ENCODE measurements around the gene UQCRC1.

UQCRC1 gene

GRCh38 chr3:48598323-48599076 lies 10.9 kb downstream of the UQCRC1 start:
- DNase-seq, result no peak

GRCh38 chr3:48597408-48597800 lies 12.0 kb downstream of the UQCRC1 start:
- DNase-seq, result no peak

- DNase-seq, result no peak
These were observed 12.6 kb downstream of the UQCRC1 start for GRCh38 chr3:48596676-48597407.

GRCh38 chr3:48596157-48596556 lies 13.3 kb downstream of the UQCRC1 start:
- DNase-seq, result no peak

GRCh38 chr3:48595526-48596121 lies 13.8 kb downstream of the UQCRC1 start:
- no peak for DNase-seq

GRCh38 chr3:48595075-48595525 lies 14.3 kb downstream of the UQCRC1 start, which contains the start of gene COL7A1:
Gene COL7A1 (minus strand): TSS chr3:48595329. CDS start chr3:48595159, 170 bp downstream.
- DNase-seq, result no peak

GRCh38 chr3:48594417-48595049 lies 14.9 kb downstream of the UQCRC1 start:
- no peak for DNase-seq

GRCh38 chr3:48593337-48593736 lies 16.1 kb downstream of the UQCRC1 start:
- DNase-seq, result no peak

- DNase-seq, result no peak
These were observed 16.8 kb downstream of the UQCRC1 start for GRCh38 chr3:48592519-48593087.

- DNase-seq, result no peak
These were observed 17.4 kb downstream of the UQCRC1 start for GRCh38 chr3:48591886-48592518.

GRCh38 chr3:48591436-48591835 lies 18.0 kb downstream of the UQCRC1 start:
- DNase-seq, result no peak

GRCh38 chr3:48588230-48588629 lies 21.2 kb downstream of the UQCRC1 start:
- DNase-seq, result no peak

GRCh38 chr3:48587686-48588085 lies 21.8 kb downstream of the UQCRC1 start:
- DNase-seq, result no peak

GRCh38 chr3:48585411-48585810 lies 24.0 kb downstream of the UQCRC1 start:
- no peak for DNase-seq

GRCh38 chr3:48584836-48585235 lies 24.6 kb downstream of the UQCRC1 start:
- no peak for DNase-seq

GRCh38 chr3:48581621-48582481 lies 27.6 kb downstream of the UQCRC1 start:
- no peak for DNase-seq

GRCh38 chr3:48576647-48577046 lies 32.8 kb downstream of the UQCRC1 start:
- DNase-seq, result no peak

GRCh38 chr3:48575366-48575765 lies 34.1 kb downstream of the UQCRC1 start:
- no peak for DNase-seq

GRCh38 chr3:48573973-48574585 lies 35.4 kb downstream of the UQCRC1 start:
- DNase-seq, result no peak

GRCh38 chr3:48572517-48572916 lies 36.9 kb downstream of the UQCRC1 start:
- no peak for DNase-seq

GRCh38 chr3:48571938-48572337 lies 37.5 kb downstream of the UQCRC1 start:
- DNase-seq, result no peak

Data from NCI-H1694 treated with DMSO at 0.1 percent for 48 hours (cell line).